NCI-H774 (cell line): ENCODE results near the gene GLTP.
A peak's percentile ranks its signal among the peaks of the same experiment; 100 is the strongest.

Source experiments
- DNase-seq: peaks from one replicate; lab custom pipeline; 2025; lab: John Stamatoyannopoulos, UW

GLTP gene

GRCh38 chr12:109820816-109821381 is 59.4 kb downstream of the GLTP start:
- no peak for DNase-seq

GRCh38 chr12:109818905-109819500 is 61.3 kb downstream of the GLTP start:
- no peak for DNase-seq

GRCh38 chr12:109818253-109818652 is 62.1 kb downstream of the GLTP start:
- no peak for DNase-seq

- DNase-seq: no peak
These were observed 62.6 kb downstream of the GLTP start for GRCh38 chr12:109817627-109818231.

GRCh38 chr12:109816870-109817269 is 63.5 kb downstream of the GLTP start:
- DNase-seq: no peak

GRCh38 chr12:109815757-109816617 is 64.4 kb downstream of the GLTP start:
- DNase-seq: no peak

- DNase-seq: no peak
These were observed 65.1 kb downstream of the GLTP start for GRCh38 chr12:109815225-109815624.

GRCh38 chr12:109814600-109815150 is 65.7 kb downstream of the GLTP start:
- DNase-seq: no peak

- no peak for DNase-seq
These were observed 66.4 kb downstream of the GLTP start for GRCh38 chr12:109813810-109814416.

- DNase-seq: no peak
These were observed 68.7 kb downstream of the GLTP start for GRCh38 chr12:109811624-109811995.

GRCh38 chr12:109810954-109811623 is 69.3 kb downstream of the GLTP start:
- DNase-seq: no peak

GRCh38 chr12:109808876-109809646 is 71.3 kb downstream of the GLTP start:
- DNase-seq: no peak

GRCh38 chr12:109807954-109808643 is 72.2 kb downstream of the GLTP start:
- DNase-seq: no peak

GRCh38 chr12:109804820-109805761 is 75.2 kb downstream of the GLTP start:
- peak; percentile 40 for DNase-seq

GRCh38 chr12:109803678-109804077 is 76.7 kb downstream of the GLTP start:
- DNase-seq: no peak

GRCh38 chr12:109802828-109803227 is 77.5 kb downstream of the GLTP start:
- no peak for DNase-seq
